NCI-H2227 (cell line): ENCODE results near the gene C12orf76.

Experiments
- DNase-seq: peaks from one replicate; lab custom pipeline; 2025; ENCODE audit not compliant: unreplicated experiment; lab: John Stamatoyannopoulos, UW

The C12orf76 gene

GRCh38 chr12:109996483-109996853 is 51.9 kb downstream of the C12orf76 start:
- no peak for DNase-seq

GRCh38 chr12:109995686-109996482 is 52.4 kb downstream of the C12orf76 start, which contains the start of gene GIT2:
GIT2 (minus strand) TSS chr12:109996368; CDS start chr12:109996224, 144 bp downstream.
- DNase-seq = peak; percentile 96

- no peak for DNase-seq
Observed at GRCh38 chr12:109995361-109995685, 53.0 kb downstream of the C12orf76 start.

GRCh38 chr12:109994401-109995175 is 53.7 kb downstream of the C12orf76 start:
- no peak for DNase-seq

- DNase-seq = no peak
Observed at GRCh38 chr12:109993091-109993490, 55.2 kb downstream of the C12orf76 start.

- no peak for DNase-seq
Observed at GRCh38 chr12:109991586-109991985, 56.7 kb downstream of the C12orf76 start.
